OCI-LY7 (cell line): ENCODE results near the gene SARDH.

Experiments
- CTCF ChIP-seq: fragments of 200-600 bp; sonication (generic); conservative IDR thresholded peaks from 2 replicates; pipeline ENCODE4 v1.5.1; 2014; ENCODE audit warnings: mild to moderate bottlenecking, antibody characterized with exemption, low read length, moderate library complexity, mixed read lengths
- EZH2phosphoT487 ChIP-seq: fragments of 200-600 bp; sonication (generic); IDR thresholded peaks from 2 replicates; pipeline ENCODE4 v1.6.1; 2018; ENCODE audit warnings: low read depth, borderline replicate concordance, mild to moderate bottlenecking, mixed run types, antibody characterized with exemption, low read length, moderate library complexity, mixed read lengths

- TF ChIP-seq CTCF (no peak), EZH2phosphoT487 (no peak)
Observed at GRCh38 chr9:133735415-133735775, 2.8 kb downstream of the SARDH start.
